Measurements from ENCODE around the gene ATOH8. TPM values are rescaled to one million over a fixed set of nuclear protein-coding genes. Genes with fewer than 3 reads are reported as not detected.
A peak's percentile ranks its signal among the peaks of the same experiment; 100 is the strongest.

ATOH8 gene
- total and polyA plus RNA-seq, 4 donors = 38.6 to 63.3 (median 50.5) TPM

GRCh38 chr2:85774126-85774978, 20.6 kb downstream of the ATOH8 start:
- Histone ChIP-seq H3K27ac (ENCODE audit: low read depth in 1 of 2, low read length in 1 of 2) (peak overlapping the region; percentile 84 to 94), H3K4me3 (no peak overlapping the region), H3K36me3 (ENCODE audit: control insufficient read depth in 4 of 4, insufficient read depth in 4 of 4, low read length in 4 of 4) (peaks cover 0 to 19% (median 17%) of the 10 kb centered on the region in 4 donors), H3K9ac (ENCODE audit: insufficient read depth in 1 of 2, low read length in 2 of 2) (no peak overlapping the region), H3K9me3 (ENCODE audit: control insufficient read depth in 4 of 4, insufficient read depth in 3 of 4, low read length in 3 of 4) (peaks cover 0 to 1% (median 0%) of the 10 kb centered on the region in 4 donors), H3K4me1 (ENCODE audit: control insufficient read depth in 5 of 5, insufficient read depth in 5 of 5, low read length in 5 of 5) (peaks cover 19 to 85% (median 54%) of the 10 kb centered on the region in 5 donors), H3K27me3 (ENCODE audit: control insufficient read depth in 3 of 3, insufficient read depth in 3 of 3, low read length in 2 of 3) (no peaks in the 10 kb centered on the region)
- ATAC-seq (ENCODE audit: insufficient read depth, low FRiP score) (no peak), DNase-seq (no peak)
- TF ChIP-seq, protein P1, sequence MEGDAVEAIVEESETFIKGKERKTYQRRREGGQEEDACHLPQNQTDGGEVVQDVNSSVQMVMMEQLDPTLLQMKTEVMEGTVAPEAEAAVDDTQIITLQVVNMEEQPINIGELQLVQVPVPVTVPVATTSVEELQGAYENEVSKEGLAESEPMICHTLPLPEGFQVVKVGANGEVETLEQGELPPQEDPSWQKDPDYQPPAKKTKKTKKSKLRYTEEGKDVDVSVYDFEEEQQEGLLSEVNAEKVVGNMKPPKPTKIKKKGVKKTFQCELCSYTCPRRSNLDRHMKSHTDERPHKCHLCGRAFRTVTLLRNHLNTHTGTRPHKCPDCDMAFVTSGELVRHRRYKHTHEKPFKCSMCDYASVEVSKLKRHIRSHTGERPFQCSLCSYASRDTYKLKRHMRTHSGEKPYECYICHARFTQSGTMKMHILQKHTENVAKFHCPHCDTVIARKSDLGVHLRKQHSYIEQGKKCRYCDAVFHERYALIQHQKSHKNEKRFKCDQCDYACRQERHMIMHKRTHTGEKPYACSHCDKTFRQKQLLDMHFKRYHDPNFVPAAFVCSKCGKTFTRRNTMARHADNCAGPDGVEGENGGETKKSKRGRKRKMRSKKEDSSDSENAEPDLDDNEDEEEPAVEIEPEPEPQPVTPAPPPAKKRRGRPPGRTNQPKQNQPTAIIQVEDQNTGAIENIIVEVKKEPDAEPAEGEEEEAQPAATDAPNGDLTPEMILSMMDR (IDR thresholded peaks at IDR 0.05; ENCODE audit: control extremely low read depth, extremely low read depth) = no peak
- WGBS, 2 donors = 84 to 90% methylated on average over 9 of the region's 9 CpGs

GRCh38 chr2:85775406-85776381, 21.9 kb downstream of the ATOH8 start:
- peak overlapping the region in 1 of 2 donors; percentile 54 for H3K27ac ChIP-seq (ENCODE audit: low read depth in 1 of 2, low read length in 1 of 2)

GRCh38 chr2:85776672-85777071, 22.9 kb downstream of the ATOH8 start:
- Histone ChIP-seq H3K4me1 (ENCODE audit: control insufficient read depth in 5 of 5, insufficient read depth in 5 of 5, low read length in 5 of 5) (peaks cover 6 to 79% (median 46%) of the 10 kb centered on the region in 5 donors), H3K27me3 (ENCODE audit: control insufficient read depth in 3 of 3, insufficient read depth in 3 of 3, low read length in 2 of 3) (no peaks in the 10 kb centered on the region), H3K9ac (ENCODE audit: insufficient read depth in 1 of 2, low read length in 2 of 2) (no peak overlapping the region), H3K9me3 (ENCODE audit: control insufficient read depth in 4 of 4, insufficient read depth in 3 of 4, low read length in 3 of 4) (no peaks in the 10 kb centered on the region), H3K36me3 (ENCODE audit: control insufficient read depth in 4 of 4, insufficient read depth in 4 of 4, low read length in 4 of 4) (peaks cover 0 to 24% (median 19%) of the 10 kb centered on the region in 4 donors), H3K27ac (ENCODE audit: low read depth in 1 of 2, low read length in 1 of 2) (peak overlapping the region in 1 of 2 donors; percentile 20), H3K4me3 (no peak overlapping the region)
- TF ChIP-seq, protein P1 (IDR thresholded peaks at IDR 0.05; ENCODE audit: control extremely low read depth, extremely low read depth) = no peak
- ATAC-seq (ENCODE audit: insufficient read depth, low FRiP score) (no peak), DNase-seq (no peak)
- WGBS, 2 donors = 70 to 80% methylated on average over 9 of the region's 9 CpGs

More at GRCh38 chr2:85775406-85776381, 21.9 kb downstream of the ATOH8 start:
- no peak overlapping the region for H3K4me3 ChIP-seq
- H3K36me3 ChIP-seq (ENCODE audit: control insufficient read depth in 4 of 4, insufficient read depth in 4 of 4, low read length in 4 of 4) = peaks cover 0 to 24% (median 17%) of the 10 kb centered on the region in 4 donors
- 93% methylated on average over 12 of the region's 12 CpGs for WGBS, 2 donors
- H3K4me1 ChIP-seq (ENCODE audit: control insufficient read depth in 5 of 5, insufficient read depth in 5 of 5, low read length in 5 of 5) = peaks cover 15 to 85% (median 56%) of the 10 kb centered on the region in 5 donors
- no peaks in the 10 kb centered on the region for H3K9me3 ChIP-seq (ENCODE audit: control insufficient read depth in 4 of 4, insufficient read depth in 3 of 4, low read length in 3 of 4)
- DNase-seq (no peak), ATAC-seq (ENCODE audit: insufficient read depth, low FRiP score) (no peak)
- no peak overlapping the region for H3K9ac ChIP-seq (ENCODE audit: insufficient read depth in 1 of 2, low read length in 2 of 2)
- H3K27me3 ChIP-seq (ENCODE audit: control insufficient read depth in 3 of 3, insufficient read depth in 3 of 3, low read length in 2 of 3) = no peaks in the 10 kb centered on the region
- TF ChIP-seq, protein P1 (IDR thresholded peaks at IDR 0.05; ENCODE audit: control extremely low read depth, extremely low read depth) = no peak

Measured in lung (tissue), 12 donors.